ENCODE data around the gene KIAA1586.
A peak's percentile ranks its signal among the peaks of the same experiment; 100 is the strongest.
"Not testable (repeated sequence)": the region's sequence is repeated elsewhere in the genome, so short reads cannot be mapped to it uniquely, and the experiment has no call there.

KIAA1586 gene

GRCh38 chr6:57046332-57047256 is at the start of gene KIAA1586:
KIAA1586 (plus strand) TSS chr6:57046693; CDS start chr6:57046756, 63 bp downstream.
- peak; percentile 66 for DNase-seq

GRCh38 chr6:56999049-56999448 is 47.4 kb upstream of the KIAA1586 start:
- DNase-seq = no peak

GRCh38 chr6:56999748-57000147 is 46.7 kb upstream of the KIAA1586 start:
- not testable (repeated sequence) for DNase-seq

GRCh38 chr6:57002197-57002596 is 44.3 kb upstream of the KIAA1586 start:
- DNase-seq = no peak

GRCh38 chr6:57004292-57004691 is 42.2 kb upstream of the KIAA1586 start:
- DNase-seq = no peak

- DNase-seq = no peak
These were observed 40.4 kb upstream of the KIAA1586 start for GRCh38 chr6:57006101-57006500.

GRCh38 chr6:57008069-57008468 is 38.4 kb upstream of the KIAA1586 start:
- DNase-seq = not testable (repeated sequence)

- no peak for DNase-seq
These were observed 33.0 kb upstream of the KIAA1586 start for GRCh38 chr6:57013521-57013926.

GRCh38 chr6:57017069-57017468 is 29.4 kb upstream of the KIAA1586 start:
- DNase-seq = no peak

- no peak for DNase-seq
These were observed 28.7 kb upstream of the KIAA1586 start for GRCh38 chr6:57017841-57018240.

GRCh38 chr6:57019434-57019833 is 27.1 kb upstream of the KIAA1586 start:
- DNase-seq = no peak

- no peak for DNase-seq
These were observed 25.3 kb upstream of the KIAA1586 start for GRCh38 chr6:57021086-57021720.

GRCh38 chr6:57024321-57024720 is 22.2 kb upstream of the KIAA1586 start:
- DNase-seq = no peak

GRCh38 chr6:57024775-57025174 is 21.7 kb upstream of the KIAA1586 start:
- no peak for DNase-seq

GRCh38 chr6:57026001-57026400 is 20.5 kb upstream of the KIAA1586 start:
- DNase-seq = no peak

GRCh38 chr6:57027301-57027700 is 19.2 kb upstream of the KIAA1586 start:
- no peak for DNase-seq

GRCh38 chr6:57029213-57029612 is 17.3 kb upstream of the KIAA1586 start:
- DNase-seq = no peak

GRCh38 chr6:57033228-57033627 is 13.3 kb upstream of the KIAA1586 start:
- no peak for DNase-seq

GRCh38 chr6:57035549-57035948 is 10.9 kb upstream of the KIAA1586 start:
- no peak for DNase-seq

- DNase-seq = no peak
These were observed 7.6 kb upstream of the KIAA1586 start for GRCh38 chr6:57038906-57039305.

GRCh38 chr6:57040011-57040410 is 6.5 kb upstream of the KIAA1586 start:
- DNase-seq = no peak

GRCh38 chr6:57044061-57044460 is 2.4 kb upstream of the KIAA1586 start:
- DNase-seq = not testable (repeated sequence)

GRCh38 chr6:57044568-57044967 is 1.9 kb upstream of the KIAA1586 start:
- DNase-seq = no peak

- not testable (repeated sequence) for DNase-seq
These were observed 728 bp downstream of the KIAA1586 start for GRCh38 chr6:57047257-57047585.

All from NCI-H524 treated with DMSO at 0.1 percent for 48 hours (cell line).